Smooth muscle cell (in vitro differentiated cells): ENCODE measurements around the gene SCARB1. TPM values are rescaled to one million over a fixed set of nuclear protein-coding genes. Genes with fewer than 3 reads are reported as not detected.

Experiments
- DNase-seq: peaks from one replicate; lab custom pipeline; 2025; ENCODE audit not compliant: unreplicated experiment; lab: John Stamatoyannopoulos, UW
- H2AFZ ChIP-seq: fragments of 200-600 bp; sonication (generic); 2 replicates; pipeline ENCODE4 v1.6.0; 2016; ENCODE audit warnings: antibody characterized with exemption, low read depth, mild to moderate bottlenecking
- H3F3A ChIP-seq: fragments of 200-600 bp; sonication (generic); 2 replicates; pipeline ENCODE4 v1.6.0; 2017; ENCODE audit warnings: antibody characterized with exemption, low read depth
- H3K27ac ChIP-seq: fragments of 200-600 bp; sonication (generic); 2 replicates; pipeline ENCODE4 v1.5.1; 2016; ENCODE audit warnings: low read depth, mild to moderate bottlenecking
- H3K27me3 ChIP-seq: fragments of 200-600 bp; sonication (generic); 2 replicates; pipeline ENCODE4 v1.6.1; 2016; ENCODE audit warnings: low read depth, mild to moderate bottlenecking
- H3K36me3 ChIP-seq: fragments of 200-600 bp; sonication (generic); 2 replicates; pipeline ENCODE4 v1.5.1; 2016; ENCODE audit warnings: low read depth
- H3K4me1 ChIP-seq: fragments of 200-600 bp; sonication (generic); 2 replicates; pipeline ENCODE4 v1.5.1; 2016; ENCODE audit warnings: low read depth
- H3K4me2 ChIP-seq: fragments of 200-600 bp; sonication (generic); 2 replicates; pipeline ENCODE4 v1.6.0; 2016; ENCODE audit warnings: mild to moderate bottlenecking
- H3K4me3 ChIP-seq: fragments of 200-600 bp; sonication (generic); 2 replicates; pipeline ENCODE4 v1.5.1; 2016; ENCODE audit warnings: mild to moderate bottlenecking
- H3K79me2 ChIP-seq: fragments of 200-600 bp; sonication (generic); 2 replicates; pipeline ENCODE4 v1.6.0; 2016; ENCODE audit warnings: low read depth, mild to moderate bottlenecking
- H3K9ac ChIP-seq: fragments of 200-600 bp; sonication (generic); 2 replicates; pipeline ENCODE4 v1.6.0; 2016; ENCODE audit warnings: low read depth
- H3K9me3 ChIP-seq: fragments of 200-600 bp; sonication (generic); replicated peaks from 2 replicates; pipeline ENCODE4 v1.5.1; 2016; ENCODE audit warnings: low read depth
- H4K20me1 ChIP-seq: fragments of 200-600 bp; sonication (generic); 2 replicates; pipeline ENCODE4 v1.6.0; 2016; ENCODE audit warnings: low read depth
- CTCF ChIP-seq: fragments of 200-600 bp; sonication (generic); IDR thresholded peaks from 2 replicates; pipeline ENCODE4 v1.5.1; 2017; ENCODE audit warnings: borderline replicate concordance, mild to moderate bottlenecking, antibody characterized with exemption; ENCODE audit not compliant: insufficient read depth, poor library complexity, severe bottlenecking
- WGBS: methylation state at CpG from one replicate; pipeline ENCODE4 v1.1.7; 2016; ENCODE audit warnings: low lambda C conversion rate; 5-methylcytosine and 5-hydroxymethylcytosine counted together
- polyA plus RNA-seq: library from polyadenylated mRNA; unstranded; fragments of >200 nt; fragmentation: Nextera tagmentation; extraction: Ambion mirVana; gene quantifications from 2 replicates; pipeline ENCODE4 v1.2.1, GENCODE V29; 2016
- total RNA-seq: library from RNA; depleted of rRNA; stranded (reverse); fragments of >200 nt; gene quantifications from 2 replicates; pipeline ENCODE4 v1.2.3, GENCODE V29; 2014

SCARB1 gene
- total and polyA plus RNA-seq, 2 experiments from 2014 or later = 6.8 to 10.1 TPM

- H3K9me3 ChIP-seq = no peaks in the 10 kb centered on the region
- no peaks in the 10 kb centered on the region for H3K36me3 ChIP-seq
- H3K4me1 ChIP-seq = peaks cover 3% of the 10 kb centered on the region
- H3K27ac ChIP-seq = no peak overlapping the region
- 84% methylated on average over 9 of the region's 9 CpGs for WGBS
- no peak for TF ChIP-seq CTCF
- no peak for DNase-seq
- H3K4me2 ChIP-seq = no peak overlapping the region
- no peak overlapping the region for H3K9ac ChIP-seq
- H3K79me2 ChIP-seq = no peaks in the 10 kb centered on the region
- no peaks in the 10 kb centered on the region for H3K27me3 ChIP-seq
- H4K20me1 ChIP-seq = no peaks in the 10 kb centered on the region
- H3F3A ChIP-seq = peaks cover 23% of the 10 kb centered on the region
- no peak overlapping the region for H2AFZ ChIP-seq
- H3K4me3 ChIP-seq = no peak overlapping the region
Measured at GRCh38 chr12:124749725-124750124, 113.9 kb downstream of the SCARB1 start.

GRCh38 chr12:124747426-124748161 is 116.1 kb downstream of the SCARB1 start:
- no peak overlapping the region for H3K9ac ChIP-seq
- H3K4me3 ChIP-seq = no peak overlapping the region
- 87% methylated on average over 15 of the region's 15 CpGs for WGBS
- no peaks in the 10 kb centered on the region for H3K36me3 ChIP-seq
- H3K27me3 ChIP-seq = no peaks in the 10 kb centered on the region
- peaks cover 32% of the 10 kb centered on the region for H3F3A ChIP-seq
- H3K4me1 ChIP-seq = peaks cover 3% of the 10 kb centered on the region
- no peak for TF ChIP-seq CTCF
- H3K27ac ChIP-seq = peak overlapping the region; percentile 72
- no peak overlapping the region for H3K4me2 ChIP-seq
- no peak for DNase-seq
- H3K79me2 ChIP-seq = no peaks in the 10 kb centered on the region
- no peaks in the 10 kb centered on the region for H4K20me1 ChIP-seq
- no peaks in the 10 kb centered on the region for H3K9me3 ChIP-seq
- H2AFZ ChIP-seq = no peak overlapping the region

- Histone ChIP-seq H3K27ac (peak overlapping the region; percentile 72), H3K9me3 (no peaks in the 10 kb centered on the region), H2AFZ (no peak overlapping the region), H3K4me1 (peaks cover 3% of the 10 kb centered on the region), H3F3A (peaks cover 38% of the 10 kb centered on the region), H3K27me3 (no peaks in the 10 kb centered on the region), H3K4me2 (no peak overlapping the region), H3K36me3 (no peaks in the 10 kb centered on the region), H3K9ac (no peak overlapping the region), H3K79me2 (no peaks in the 10 kb centered on the region), H3K4me3 (no peak overlapping the region), H4K20me1 (no peaks in the 10 kb centered on the region)
- 96% methylated on average over 10 of the region's 10 CpGs for WGBS
- no peak for DNase-seq
- TF ChIP-seq CTCF = no peak
Measured at GRCh38 chr12:124746649-124747425, 116.8 kb downstream of the SCARB1 start.
